A673 (cell line): ENCODE results near the gene NFKBIE.

Experiments
- CTCF ChIP-seq: fragments of 300-800, 200-600 bp; sonication (generic); conservative IDR thresholded peaks from 2 replicates; pipeline ENCODE4 v1.5.1; 2017; ENCODE audit warnings: low read depth, mild to moderate bottlenecking, antibody characterized with exemption, low read length, moderate library complexity, mixed read lengths
- EZH2 ChIP-seq: fragments of 200-600 bp; sonication (generic); IDR thresholded peaks from 2 replicates; pipeline ENCODE4 v1.6.1; 2017; ENCODE audit warnings: borderline replicate concordance, low read depth, mild to moderate bottlenecking, mixed read lengths, antibody characterized with exemption, low read length; ENCODE audit not compliant: poor library complexity, severe bottlenecking

GRCh38 chr6:44250067-44250717 is 15.2 kb downstream of the NFKBIE start:
- TF ChIP-seq CTCF (no peak), EZH2 (no peak)
